Aorta (tissue), 5 donors: ENCODE data around the gene ANAPC7. TPM values are rescaled to one million over a fixed set of nuclear protein-coding genes. Genes with fewer than 3 reads are reported as not detected.
A peak's percentile ranks its signal among the peaks of the same experiment; 100 is the strongest.
"Not testable (repeated sequence)": the region's sequence is repeated elsewhere in the genome, so short reads cannot be mapped to it uniquely, and the experiment has no call there.

Experiments used
- ATAC-seq: fragments of 200-7000 bp; cut with Tn5 transposase; one replicate; pipeline ENCODE4 v1.9.1; 2022; ENCODE audit warnings: moderate library complexity; ENCODE audit not compliant: low FRiP score
- DNase-seq, 2 donors: peaks; one replicate each; pipeline ENCODE4 v3.0.0-alpha.2; 2020
- H3K27ac ChIP-seq, 2 donors: one replicate each; pipeline ENCODE4 v1.5.1; 2013; ENCODE audit warnings: low read length in 2 of 2, mild to moderate bottlenecking in 2 of 2, moderate library complexity in 2 of 2, control low read depth in 1 of 2, inconsistent platforms in 1 of 2, low read depth in 1 of 2
- H3K27me3 ChIP-seq, 2 donors: one replicate each; pipeline ENCODE4 v1.6.1; 2013; ENCODE audit warnings: control low read depth in 1 of 2, low read length in 1 of 2, mild to moderate bottlenecking in 1 of 2, moderate library complexity in 1 of 2; ENCODE audit not compliant: insufficient read depth in 2 of 2, control insufficient read depth in 1 of 2
- H3K36me3 ChIP-seq, 2 donors: one replicate each; pipeline ENCODE4 v1.6.1; 2013; ENCODE audit warnings: control low read depth in 1 of 2, low read length in 1 of 2, mild to moderate bottlenecking in 1 of 2; ENCODE audit not compliant: insufficient read depth in 2 of 2, control insufficient read depth in 1 of 2
- H3K4me1 ChIP-seq, 2 donors: one replicate each; pipeline ENCODE4 v1.6.1; 2013; ENCODE audit warnings: low read length in 2 of 2, control low read depth in 1 of 2, mild to moderate bottlenecking in 1 of 2, moderate library complexity in 1 of 2; ENCODE audit not compliant: insufficient read depth in 2 of 2, control insufficient read depth in 1 of 2
- H3K4me3 ChIP-seq, 2 donors: one replicate each; pipeline ENCODE4 v1.5.1; 2013; ENCODE audit warnings: low read length in 2 of 2, control low read depth in 1 of 2, mild to moderate bottlenecking in 1 of 2
- H3K9me3 ChIP-seq: one replicate; pipeline ENCODE4 v1.6.1; 2013; ENCODE audit warnings: mild to moderate bottlenecking, low read length; ENCODE audit not compliant: control insufficient read depth
- WGBS, 2 donors: extraction: QIAGEN DNeasy Blood & Tissue Kit; methylation state at CpG; one replicate each; pipeline ENCODE4 v1.1.7; 2013; 5-methylcytosine and 5-hydroxymethylcytosine counted together
- intact Hi-C, 2 donors: fragments of 100-400 bp; cut with DNase I; formaldehyde crosslinking; loops; one replicate each; pipeline versions ENCODE4 v1.14.2 to v1.15.0; 2022
- polyA plus RNA-seq, 2 donors: library from polyadenylated mRNA; stranded (reverse); fragments of 200-250 nt; gene quantifications; one replicate each; pipeline ENCODE4 v1.2.3, GENCODE V29; 2013
- total RNA-seq, 2 donors: library from RNA; stranded (reverse); fragmentation: NEBNext Ultra II Directional; extraction: Animal tissue kit (Norgen Biotek cat#: 25700); gene quantifications; one replicate each; pipeline ENCODE4 v1.2.1, GENCODE V29; 2021
- donor health status: healthy with polysubstance abuse.
- donor health status: Bipolar disorder and iron deficiency.
- donor health status: DM: no; HTN: no; CAD: no.
- donor health status: DM: no; HTN: no; CAD: no.
- donor health status: DM: yes; HTN: yes; CAD: no.

ANAPC7 gene
- total and polyA plus RNA-seq, 4 donors = 17.2 to 50.3 (median 42.2) TPM

DNA sequence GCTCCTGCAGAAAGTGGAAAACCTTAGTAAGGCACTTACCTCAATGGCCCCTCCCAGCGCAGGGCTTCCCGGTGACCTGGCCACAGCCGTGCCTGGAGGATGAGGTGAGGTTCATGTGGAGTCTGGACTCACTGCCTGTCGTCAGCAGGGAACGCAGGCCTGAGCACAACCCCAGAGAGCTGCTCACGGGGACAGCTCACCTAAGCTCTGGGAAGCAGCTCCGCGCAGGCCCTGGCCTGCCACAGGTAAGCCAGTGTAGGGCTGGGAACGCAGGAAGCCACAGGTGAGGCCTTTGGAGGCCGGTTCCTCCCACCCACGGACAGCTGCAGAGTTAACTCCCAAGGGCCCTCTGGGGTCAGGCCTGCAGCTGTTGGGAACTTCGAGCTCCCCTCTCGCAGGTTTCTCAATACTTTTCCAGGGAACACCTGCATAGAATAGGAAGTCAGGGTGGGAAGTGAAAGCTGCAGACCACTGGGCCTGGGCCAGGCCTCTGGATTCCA lies 32.7 kb downstream of the ANAPC7 start:
- DNase-seq (no peak), ATAC-seq (peak; percentile 2)
- WGBS, 2 donors = 79 to 81% methylated on average over 12 to 13 of the region's 13 CpGs
- H3K27ac ChIP-seq = no peak overlapping the region
- H3K27me3 ChIP-seq = no peaks in the 10 kb centered on the region
- peaks cover 0 to 2% of the 10 kb centered on the region in 2 donors for H3K36me3 ChIP-seq
- H3K4me1 ChIP-seq = peaks cover 0 to 1% of the 10 kb centered on the region in 2 donors
- H3K4me3 ChIP-seq = no peak overlapping the region
- intact Hi-C loops = no loop called here
- H3K9me3 ChIP-seq = no peaks in the 10 kb centered on the region

DNA sequence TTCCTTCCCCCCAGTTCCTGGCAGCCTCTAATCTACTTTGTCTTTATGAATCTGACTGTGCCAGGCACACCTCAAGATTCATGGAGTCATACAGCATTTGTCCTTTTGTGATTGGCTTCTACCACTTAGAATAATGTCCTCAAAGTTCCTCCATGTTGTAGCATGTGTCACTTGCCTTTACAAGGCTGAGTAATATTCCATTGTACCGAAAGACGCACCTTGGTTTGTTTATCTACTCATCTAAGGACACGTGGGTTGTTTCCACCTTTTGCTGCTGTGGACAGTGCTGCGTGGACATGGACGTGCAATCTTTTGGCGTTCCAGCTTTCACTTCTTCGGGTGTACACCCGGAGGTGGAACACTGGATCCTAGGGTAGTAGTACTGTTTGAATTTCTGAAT lies 33.5 kb downstream of the ANAPC7 start:
- Histone ChIP-seq H3K36me3 (peaks cover 0 to under 1% of the 10 kb centered on the region in 2 donors), H3K4me3 (no peak overlapping the region), H3K4me1 (peaks cover 0 to 1% of the 10 kb centered on the region in 2 donors), H3K9me3 (no peaks in the 10 kb centered on the region), H3K27ac (no peak overlapping the region), H3K27me3 (no peaks in the 10 kb centered on the region)
- DNase-seq = no peak
- ATAC-seq = no peak
- 96% methylated on average over 8 of the region's 8 CpGs for WGBS, 2 donors
- intact Hi-C loops = no loop called here

- ATAC-seq = peak; percentile 60
- no peaks in the 10 kb centered on the region for H3K9me3 ChIP-seq
- H3K4me1 ChIP-seq = no peaks in the 10 kb centered on the region
- H3K36me3 ChIP-seq = no peaks in the 10 kb centered on the region
- no peaks in the 10 kb centered on the region for H3K27me3 ChIP-seq
- H3K27ac ChIP-seq = peak overlapping the region in 1 of 2 donors; percentile 52
- WGBS, 2 donors = 35 to 36% methylated on average over 15 of the region's 15 CpGs
- H3K4me3 ChIP-seq = no peak overlapping the region
- intact Hi-C loops = no loop called here
- peak in 1 of 2 donors; percentile 74 for DNase-seq
Observed at GRCh38 chr12:110367181-110367864, 36.2 kb downstream of the ANAPC7 start.

- Histone ChIP-seq H3K9me3 (no peaks in the 10 kb centered on the region), H3K4me3 (no peak overlapping the region), H3K27ac (peak overlapping the region in 1 of 2 donors; percentile 21), H3K27me3 (no peaks in the 10 kb centered on the region), H3K4me1 (no peaks in the 10 kb centered on the region), H3K36me3 (no peaks in the 10 kb centered on the region)
- ATAC-seq (peak; percentile 16), DNase-seq (peak in 1 of 2 donors; percentile 61)
- intact Hi-C loops = no loop called here
- 43 to 45% methylated on average over 13 of the region's 13 CpGs for WGBS, 2 donors
Observed at GRCh38 chr12:110366321-110367142, 37.0 kb downstream of the ANAPC7 start.

- intact Hi-C loops = no loop called here
- no peaks in the 10 kb centered on the region for H3K27me3 ChIP-seq
- H3K27ac ChIP-seq = no peak overlapping the region
- H3K4me1 ChIP-seq = no peaks in the 10 kb centered on the region
- peak; percentile 5 for ATAC-seq
- DNase-seq = peak in 1 of 2 donors; percentile 11
- no peaks in the 10 kb centered on the region for H3K9me3 ChIP-seq
- no peak overlapping the region for H3K4me3 ChIP-seq
- WGBS, 2 donors = 63 to 65% methylated on average over 7 of the region's 7 CpGs
- no peaks in the 10 kb centered on the region for H3K36me3 ChIP-seq
Observed at GRCh38 chr12:110365489-110366320, 37.8 kb downstream of the ANAPC7 start.

DNA sequence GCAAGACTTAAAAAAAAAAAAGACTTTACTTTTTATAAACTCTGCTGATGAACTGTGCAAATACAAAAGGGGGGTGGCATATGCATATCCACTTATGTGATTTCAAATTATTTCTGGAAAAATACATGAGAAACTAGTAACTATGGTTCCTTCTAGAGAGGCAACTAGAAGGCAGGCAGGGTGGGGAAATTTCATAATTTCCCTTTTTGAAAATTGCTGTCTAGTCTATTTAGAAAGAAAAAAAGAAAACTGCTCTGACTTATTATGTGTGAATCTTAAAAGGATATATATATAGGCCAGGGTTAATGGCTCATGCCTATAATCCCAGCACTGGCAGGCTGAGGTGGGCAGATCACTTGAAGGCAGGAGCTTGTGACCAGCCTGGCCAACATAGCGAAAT lies 42.3 kb downstream of the ANAPC7 start:
- Histone ChIP-seq H3K27ac (no peak overlapping the region), H3K27me3 (no peaks in the 10 kb centered on the region), H3K36me3 (no peaks in the 10 kb centered on the region), H3K9me3 (no peaks in the 10 kb centered on the region), H3K4me3 (no peak overlapping the region), H3K4me1 (no peaks in the 10 kb centered on the region)
- no peak for DNase-seq
- intact Hi-C loops = no loop called here
- no peak for ATAC-seq
- WGBS, 2 donors = 90 to 96% methylated on average over 1 of the region's 1 CpG

- H3K27ac ChIP-seq, H3K27me3 ChIP-seq, H3K4me1 ChIP-seq, H3K9me3 ChIP-seq, H3K36me3 ChIP-seq, H3K4me3 ChIP-seq, DNase-seq, ATAC-seq, intact Hi-C loops: not testable (repeated sequence)
- 79 to 84% methylated on average over 8 of the region's 8 CpGs for WGBS, 2 donors
Observed at GRCh38 chr12:110358384-110359097, 45.0 kb downstream of the ANAPC7 start.

DNA sequence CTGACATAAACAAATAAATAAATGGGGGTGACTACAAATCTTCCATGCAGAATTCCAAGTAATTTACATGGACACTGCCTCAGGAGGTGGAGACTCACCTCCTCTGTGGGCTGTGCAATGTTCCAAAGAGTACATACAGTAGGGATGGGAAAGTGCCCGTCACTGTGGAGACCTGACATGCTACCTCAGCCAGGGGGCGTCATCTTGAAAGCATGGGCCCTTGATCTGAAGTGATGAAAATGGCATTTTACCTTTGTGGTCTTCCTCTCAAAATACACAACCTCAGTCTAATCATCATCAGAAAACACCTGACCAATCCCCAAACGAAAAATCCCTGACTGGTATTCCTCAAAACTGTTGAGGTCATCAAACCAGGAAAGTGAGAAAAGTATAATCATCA lies 48.4 kb downstream of the ANAPC7 start:
- DNase-seq = peak in 1 of 2 donors; percentile 42
- no peak overlapping the region for H3K27ac ChIP-seq
- H3K4me1 ChIP-seq = no peaks in the 10 kb centered on the region
- no peaks in the 10 kb centered on the region for H3K27me3 ChIP-seq
- 22 to 25% methylated on average over 3 of the region's 3 CpGs for WGBS, 2 donors
- intact Hi-C loops = no loop called here
- H3K4me3 ChIP-seq = no peak overlapping the region
- H3K9me3 ChIP-seq = no peaks in the 10 kb centered on the region
- peaks cover 0 to 1% of the 10 kb centered on the region in 2 donors for H3K36me3 ChIP-seq
- ATAC-seq = no peak
